CD4-positive, alpha-beta T cell treated with Interleukin-4 for 1 hour (primary cell): ENCODE data around the gene ITGB1BP2.
"Not testable (repeated sequence)": the region's sequence is repeated elsewhere in the genome, so short reads cannot be mapped to it uniquely, and the experiment has no call there.

ENCODE experiments used
- DNase-seq, 2 donors: peaks; one replicate each; pipeline ENCODE4 v3.0.0-alpha.2; 2020 to 2022

ITGB1BP2 gene

DNA sequence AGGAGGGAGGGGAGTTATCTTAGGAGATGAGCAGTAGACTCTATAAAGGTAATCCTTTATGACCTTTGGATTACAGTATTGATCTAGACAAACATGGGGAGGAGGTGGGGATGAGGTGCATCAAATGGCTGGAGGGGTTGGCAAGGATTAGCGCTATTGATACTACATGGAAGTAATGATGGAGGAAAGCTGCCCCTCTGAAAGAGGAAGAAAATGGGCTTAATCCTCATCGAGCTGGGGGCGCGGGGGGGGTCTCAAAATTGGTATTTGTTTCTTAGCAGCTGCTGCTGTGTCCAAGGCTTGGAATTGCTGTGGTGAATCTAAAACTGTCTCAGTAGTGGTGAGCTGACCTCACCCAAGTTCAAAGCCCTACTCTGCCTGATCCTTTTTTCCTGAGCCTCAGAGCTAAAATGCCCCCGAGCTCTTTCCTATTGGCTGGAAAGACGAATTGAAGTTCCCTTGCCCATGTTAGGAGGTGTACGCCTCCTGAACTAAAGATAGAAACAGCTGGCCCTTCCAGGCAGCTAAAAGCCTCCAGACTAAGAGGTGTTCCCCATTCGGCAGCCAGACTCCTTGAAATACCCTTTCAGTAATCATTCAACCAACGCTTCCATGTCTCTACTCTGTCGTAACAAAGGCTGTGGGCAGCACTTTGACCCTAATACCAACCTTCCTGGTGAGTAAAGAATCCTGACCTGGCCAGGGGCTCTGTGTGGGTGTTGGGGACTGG, at the start of gene ITGB1BP2:
TSS of gene ITGB1BP2 (plus strand) at position 556 of the 730 bp plus-strand sequence. CDS start at position 613, 57 bp downstream.
- DNase-seq, result no peak

DNA sequence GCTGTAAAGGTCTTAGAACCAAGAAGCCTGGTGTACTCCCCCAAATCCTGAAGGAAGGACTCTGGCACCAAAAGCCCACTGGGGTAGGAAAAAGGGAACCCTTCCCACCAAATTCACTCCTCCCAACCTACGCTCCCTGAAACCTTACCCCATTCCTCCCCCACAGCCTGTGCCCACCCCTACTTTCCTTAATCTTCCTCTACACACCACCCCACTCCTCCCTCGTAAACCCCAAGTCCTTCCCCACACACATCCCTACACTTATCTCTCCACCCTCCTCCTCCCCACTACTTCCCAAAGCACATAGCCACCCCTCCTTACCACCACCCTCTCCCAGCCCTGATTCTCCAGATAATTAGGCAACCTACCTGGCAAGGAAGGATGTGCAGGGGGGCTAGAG, 49.3 kb upstream of the ITGB1BP2 start:
- DNase-seq, result no peak

DNA sequence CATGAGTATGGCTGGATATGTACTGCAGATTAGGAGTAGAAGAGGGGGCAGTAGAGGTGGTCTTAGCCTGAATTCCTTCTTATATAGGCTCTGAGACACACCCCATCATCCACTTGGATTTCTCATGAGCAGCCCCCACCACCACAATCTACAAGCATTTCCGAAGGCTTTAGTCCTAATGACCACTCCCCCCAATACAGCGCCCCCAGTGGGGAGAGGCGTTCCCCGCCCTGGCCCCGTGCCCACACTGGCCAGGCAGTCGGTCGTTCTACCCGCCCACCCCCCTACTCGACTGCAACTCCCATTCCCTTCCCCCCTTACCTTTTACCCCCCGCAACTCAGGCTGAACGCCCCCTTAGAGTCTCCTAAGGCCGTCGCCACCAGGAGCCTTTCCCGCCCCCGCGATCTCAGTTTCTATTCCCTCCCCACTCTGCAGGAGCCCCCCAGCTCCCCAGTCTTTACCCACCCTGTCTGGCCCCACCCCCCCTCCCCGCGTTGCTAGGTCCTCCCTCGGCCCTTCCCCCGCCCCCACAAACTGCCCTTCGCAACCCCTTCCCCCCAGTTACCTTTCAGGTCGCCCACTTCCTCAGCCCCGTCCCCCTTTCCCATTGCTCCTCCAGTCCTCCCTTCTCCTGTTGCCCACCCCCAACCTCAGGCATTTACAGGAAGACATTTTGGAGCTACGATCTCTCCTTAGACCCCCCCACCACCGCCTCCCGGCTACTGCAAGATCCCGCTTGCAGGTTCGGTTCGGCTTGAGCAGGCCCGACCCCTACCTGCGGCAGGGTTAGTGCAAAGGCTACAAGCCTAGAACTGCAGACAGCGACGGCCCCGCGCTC, 48.1 kb upstream of the ITGB1BP2 start:
- DNase-seq, result peak; percentile 42 to 48

DNA sequence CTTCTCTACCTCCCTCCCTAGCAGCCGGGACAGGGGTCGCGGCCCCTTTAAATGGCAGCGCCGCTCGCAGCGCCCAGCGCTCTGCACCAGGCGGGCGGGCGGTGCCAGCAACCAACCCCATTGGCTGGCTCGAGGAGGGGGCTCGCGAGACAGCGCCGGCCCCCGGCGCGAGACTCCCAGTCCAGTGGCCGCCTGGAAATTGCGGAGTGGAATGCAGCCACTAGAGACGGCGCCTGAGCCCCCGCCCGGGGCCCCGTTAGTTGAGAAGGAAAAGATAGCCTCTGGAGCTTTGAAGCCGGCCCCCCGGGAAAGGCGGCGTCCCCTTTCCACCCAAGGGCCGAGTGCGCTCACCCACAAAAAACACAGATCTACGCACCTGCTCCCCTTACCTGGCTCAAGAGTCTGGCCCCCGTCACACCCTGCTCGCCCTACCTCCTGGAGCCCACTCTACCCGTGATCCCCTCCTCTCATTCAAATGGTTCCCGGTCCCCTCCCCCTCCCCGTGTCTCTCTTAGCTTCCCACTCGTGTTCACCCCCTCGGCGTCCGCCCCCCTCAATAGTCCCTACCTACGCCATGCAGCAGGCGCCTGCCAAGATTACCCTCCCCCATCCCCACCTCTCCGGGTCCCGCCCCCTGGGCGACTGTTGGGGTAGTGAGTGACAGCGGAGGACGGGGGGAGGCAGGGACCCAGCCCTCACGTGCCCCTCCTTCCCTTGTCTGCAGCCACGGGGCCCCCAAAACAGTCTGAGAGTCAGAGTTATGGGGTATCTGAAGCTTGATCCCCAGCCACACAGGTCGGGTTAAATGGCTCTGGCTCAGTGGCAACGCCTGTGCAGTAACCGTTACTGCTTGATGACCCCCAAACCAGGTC, 47.2 kb upstream of the ITGB1BP2 start, which contains the start of gene ZMYM3:
TSS of gene ZMYM3 (minus strand) at position 49 of the 872 bp plus-strand sequence. CDS start 885 bp downstream, outside the sequence.
- peak; percentile 84 to 86 for DNase-seq

DNA sequence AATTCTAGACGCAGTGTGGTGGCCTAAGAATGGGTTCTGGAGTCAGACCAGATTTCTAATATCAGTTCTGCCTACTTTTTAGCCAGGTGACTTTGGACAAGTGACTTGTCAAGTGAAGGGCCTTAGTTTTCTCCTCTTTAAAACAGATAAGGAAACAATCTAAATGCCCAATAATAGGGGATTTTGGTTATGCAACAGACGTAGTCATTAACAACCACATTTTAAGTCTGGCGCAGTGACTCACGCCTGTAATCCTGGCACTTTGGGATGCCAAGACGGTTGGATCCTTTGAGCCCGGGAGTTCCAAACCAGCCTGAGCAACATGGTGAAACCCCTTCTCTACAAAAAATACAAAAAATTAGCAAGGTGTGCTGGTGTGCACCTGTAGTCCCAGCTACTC, 45.5 kb upstream of the ITGB1BP2 start:
- DNase-seq, result no peak

DNA sequence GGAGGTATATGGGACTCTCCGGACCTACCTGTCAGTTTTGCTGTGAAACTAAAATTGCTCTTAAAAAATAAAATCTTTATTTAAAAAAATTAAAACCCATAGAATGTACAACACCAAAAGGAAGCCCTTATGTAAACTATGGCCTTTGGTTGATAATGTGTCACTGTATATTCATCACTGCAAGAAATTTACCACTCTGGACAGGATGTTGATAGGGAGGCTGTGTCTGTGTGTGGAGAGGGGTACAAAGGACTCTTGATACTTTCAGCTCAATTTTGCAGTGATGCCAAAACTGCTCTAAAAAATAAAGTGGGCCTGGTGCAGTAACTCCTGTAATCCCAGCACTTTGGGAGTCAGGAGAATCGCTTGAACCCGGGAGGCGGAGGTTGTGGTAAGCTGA, 44.7 kb upstream of the ITGB1BP2 start:
- no peak for DNase-seq

DNA sequence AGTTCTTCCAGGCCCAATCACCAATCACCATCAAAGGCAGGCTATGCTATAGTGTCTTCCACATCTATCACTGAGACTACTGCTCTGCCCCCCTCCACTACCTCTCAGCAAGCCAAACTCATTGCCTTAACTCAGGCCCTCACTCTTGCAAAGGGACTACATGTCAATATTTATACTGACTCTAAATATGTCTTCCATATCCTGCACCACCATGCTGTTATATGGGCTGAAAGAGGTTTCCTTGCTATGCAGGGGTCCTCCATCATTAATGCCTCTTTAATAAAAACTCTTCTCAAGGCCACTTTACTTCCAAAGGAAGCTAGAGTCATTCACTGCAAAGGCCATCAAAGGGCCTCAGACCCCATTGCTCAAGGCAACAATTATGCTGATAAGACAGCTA, 32.9 kb upstream of the ITGB1BP2 start:
- not testable (repeated sequence) for DNase-seq

DNA sequence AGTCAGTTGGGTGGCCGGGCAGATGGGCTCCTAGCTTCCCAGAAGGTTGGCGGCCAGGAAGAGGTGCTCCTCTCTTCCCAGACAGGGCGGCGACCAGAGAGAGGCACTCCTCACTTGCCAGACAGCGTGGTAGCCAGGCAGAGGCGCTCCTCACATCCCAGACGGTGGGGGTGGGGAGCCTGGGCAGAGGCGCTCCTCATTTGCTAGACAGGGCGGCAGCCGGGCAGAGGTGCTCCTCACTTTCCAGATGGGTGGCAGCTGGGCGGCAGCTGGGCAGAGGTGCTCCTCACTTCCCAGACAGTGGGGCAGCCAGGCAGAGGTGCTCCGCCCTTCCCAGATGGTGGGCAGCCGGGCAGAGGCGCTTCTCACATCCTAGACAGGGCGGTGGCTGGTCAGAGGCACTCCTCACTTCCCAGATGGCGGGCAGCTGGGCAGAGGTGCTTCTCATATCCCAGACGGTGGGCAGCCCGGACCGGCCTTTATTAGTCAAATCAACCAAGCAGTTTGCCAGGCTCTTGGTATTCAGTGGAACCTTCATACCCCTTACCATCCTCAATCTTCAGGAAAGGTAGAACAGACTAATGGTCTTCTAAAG, 31.7 kb upstream of the ITGB1BP2 start:
- no peak for DNase-seq

DNA sequence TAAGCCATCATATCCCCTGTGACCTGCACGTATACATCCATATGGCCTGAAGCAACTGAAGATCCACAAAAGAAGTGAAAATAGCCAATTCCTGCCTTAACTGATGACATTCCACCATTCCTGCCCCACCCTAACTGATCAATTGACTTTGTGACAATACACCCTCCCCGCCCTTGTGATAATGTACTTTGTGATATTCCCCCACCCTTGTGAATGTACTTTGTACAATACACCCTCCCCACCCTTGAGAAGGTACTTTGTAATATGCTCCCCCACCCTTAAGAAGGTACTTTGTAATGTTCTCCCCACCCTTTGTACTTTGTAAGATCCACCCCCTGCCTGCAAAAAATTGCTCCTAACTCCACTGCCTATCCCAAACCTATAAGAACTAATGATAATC, 29.2 kb upstream of the ITGB1BP2 start:
- not testable (repeated sequence) for DNase-seq

DNA sequence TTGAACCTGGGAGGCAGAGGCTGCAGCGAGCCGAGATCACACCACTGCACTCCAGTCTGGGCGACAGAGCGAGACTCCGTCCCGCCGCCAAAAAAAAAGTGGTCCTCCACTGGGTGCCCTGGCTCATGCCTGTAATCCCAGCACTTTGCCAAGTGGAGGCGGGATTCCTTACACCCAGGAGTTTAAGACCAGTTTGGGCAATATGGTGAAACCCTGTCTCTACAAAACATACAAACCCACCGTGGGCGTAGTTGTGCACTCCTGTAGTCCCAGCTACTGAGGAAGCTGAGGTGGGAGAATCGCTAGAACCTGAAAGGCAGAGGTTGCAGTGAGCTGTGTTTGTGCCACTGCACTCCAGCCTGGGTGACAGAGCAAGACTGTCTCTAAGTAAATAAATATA, 20.2 kb upstream of the ITGB1BP2 start:
- not testable (repeated sequence) for DNase-seq

DNA sequence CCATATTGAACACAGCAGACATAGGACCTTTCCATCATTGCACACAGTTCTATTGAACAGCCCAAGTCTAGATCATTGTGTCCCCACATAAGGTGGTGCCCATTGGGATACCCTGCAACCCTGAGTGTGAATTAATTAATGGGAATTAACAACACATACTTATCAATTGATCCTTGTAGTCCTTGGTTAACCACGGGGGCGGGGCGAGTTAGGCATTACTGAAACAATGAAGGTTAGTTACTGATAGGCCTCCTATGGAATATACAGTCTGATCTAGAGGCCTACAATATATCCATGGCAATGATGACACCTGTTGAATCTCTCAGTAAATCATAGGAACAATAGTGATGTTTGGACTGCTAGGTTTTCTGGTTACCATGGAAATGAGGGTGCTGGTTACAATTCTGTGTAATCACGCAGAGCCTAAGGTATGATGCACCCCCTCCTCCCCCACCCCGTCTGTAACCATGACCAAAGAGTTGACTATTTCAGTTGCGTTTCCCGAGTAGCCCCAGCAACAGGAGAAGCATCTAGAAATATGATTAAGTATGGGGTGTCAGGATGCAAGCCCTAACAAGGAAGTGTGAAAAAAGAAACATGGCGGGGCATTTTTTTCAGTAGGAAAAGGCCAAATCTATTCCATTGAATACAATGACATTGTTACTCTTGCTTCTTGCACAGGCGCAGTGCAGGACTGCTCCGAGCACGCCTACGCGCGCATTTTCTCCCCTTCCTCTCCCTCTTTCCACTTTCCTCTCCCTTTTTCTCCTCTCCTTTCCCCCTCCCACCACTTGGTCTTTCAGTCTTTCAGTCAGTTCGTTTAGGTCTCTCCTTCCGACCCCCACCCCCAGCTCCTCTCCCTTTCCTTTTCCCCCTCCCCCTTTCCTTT, 18.8 kb upstream of the ITGB1BP2 start:
- DNase-seq, result peak; percentile 74 to 81

DNA sequence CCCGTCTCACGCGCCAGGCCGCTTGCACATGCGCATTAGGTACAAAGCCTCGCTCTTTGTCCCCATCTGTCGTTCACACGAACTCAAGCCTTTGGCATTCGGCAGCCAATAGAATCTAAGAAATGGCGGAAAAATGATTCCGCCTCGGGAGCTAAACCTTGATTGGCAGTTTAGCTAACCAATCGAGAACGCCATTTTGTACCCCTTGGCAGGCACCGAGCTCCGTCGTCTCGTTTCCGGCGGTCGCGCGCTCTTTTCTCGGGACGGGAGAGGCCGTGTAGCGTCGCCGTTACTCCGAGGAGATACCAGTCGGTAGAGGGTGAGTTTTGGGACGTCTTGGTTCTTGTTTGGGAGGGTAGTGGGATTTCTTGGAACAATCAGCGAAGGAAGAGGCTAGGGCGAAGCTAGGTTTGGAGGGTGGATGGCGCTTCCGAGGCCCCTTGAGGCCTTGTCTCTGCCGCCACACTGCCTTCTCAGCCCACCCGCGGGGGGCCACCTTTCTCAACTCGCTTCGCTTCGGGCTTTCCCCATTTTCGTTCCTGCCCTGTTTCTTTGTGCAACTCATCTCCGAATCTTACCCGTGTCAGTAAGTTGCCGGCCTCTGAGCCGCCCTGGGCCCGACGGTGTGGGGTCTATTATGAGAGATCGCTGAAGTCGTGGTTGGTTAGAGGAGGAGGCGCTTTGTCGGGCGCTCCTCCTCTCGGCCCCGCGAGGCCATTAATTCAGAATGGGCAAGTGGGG, 18.0 kb upstream of the ITGB1BP2 start, which contains the start of gene NONO:
TSS of gene NONO (plus strand) at position 233 of the 741 bp plus-strand sequence. CDS start 7,003 bp downstream, outside the sequence.
- DNase-seq, result peak; percentile 93 to 97

DNA sequence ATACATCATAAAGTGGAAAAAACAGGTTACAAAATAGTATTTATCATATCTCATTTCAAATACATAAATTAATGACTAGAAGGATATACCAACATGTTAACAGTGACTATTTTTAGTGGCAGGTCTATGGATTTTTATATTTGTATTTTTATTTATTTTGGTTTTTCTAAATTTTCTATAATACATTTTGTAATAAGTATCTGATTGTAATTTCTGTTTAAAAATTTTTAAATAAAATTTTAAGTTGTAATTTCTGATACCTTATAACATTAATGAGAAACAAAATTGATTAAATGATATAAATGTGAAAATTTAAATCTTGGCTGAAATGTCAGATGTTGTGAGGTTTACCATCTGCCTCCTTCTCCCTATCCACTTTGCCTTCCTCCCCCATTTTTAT, 15.6 kb upstream of the ITGB1BP2 start:
- no peak for DNase-seq

DNA sequence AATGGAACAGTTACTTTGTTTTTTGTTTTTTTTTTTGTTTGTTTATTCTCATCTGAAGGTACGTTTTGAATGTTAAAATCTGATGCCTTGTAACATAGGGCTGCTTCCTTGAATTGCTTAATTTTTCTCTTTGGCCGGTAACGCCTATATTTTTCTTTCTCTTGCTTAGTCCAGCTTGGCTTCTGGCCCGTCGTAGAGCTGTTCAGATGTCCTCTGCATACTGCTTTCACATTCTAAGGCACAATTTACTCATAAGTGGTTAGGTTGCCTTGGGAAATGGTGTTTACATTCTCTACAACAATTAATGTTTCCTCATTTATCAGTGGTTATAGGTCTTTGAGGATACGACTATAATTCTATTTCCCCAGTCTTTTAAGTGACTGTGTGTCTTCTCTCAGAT, 10.2 kb upstream of the ITGB1BP2 start:
- no peak for DNase-seq

DNA sequence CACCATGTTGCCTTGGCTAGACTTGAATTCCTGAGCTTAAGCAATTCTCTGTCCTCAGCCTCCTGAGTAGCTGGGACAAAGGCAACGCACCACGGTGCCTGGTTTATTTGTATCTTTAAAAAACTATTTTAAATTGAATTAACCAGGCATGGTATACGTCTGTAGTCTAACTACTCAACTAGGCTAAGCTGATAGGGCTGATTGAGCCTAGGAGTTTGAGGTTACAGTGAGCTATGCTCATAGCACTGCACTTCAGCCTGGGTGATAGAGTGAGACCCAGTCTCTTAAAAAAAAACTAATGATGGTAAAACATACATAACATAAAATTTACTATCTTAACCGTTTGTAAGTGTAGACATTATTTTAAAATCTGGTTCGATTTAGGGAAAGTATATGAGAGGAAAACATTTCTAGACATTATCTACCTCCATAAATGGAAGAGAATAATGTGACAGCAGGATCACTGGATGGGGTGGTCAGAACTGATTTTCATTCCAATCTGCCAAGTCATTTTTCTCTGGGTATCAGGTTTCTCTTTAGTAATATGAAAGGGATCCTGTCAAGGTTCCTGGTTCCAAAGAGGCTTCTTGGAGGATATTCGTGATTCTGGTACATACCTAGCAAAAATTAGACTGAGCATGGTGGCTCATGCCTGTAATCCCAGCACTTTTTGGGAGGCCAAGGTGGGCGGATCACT, 8.7 kb upstream of the ITGB1BP2 start:
- DNase-seq, result no peak

DNA sequence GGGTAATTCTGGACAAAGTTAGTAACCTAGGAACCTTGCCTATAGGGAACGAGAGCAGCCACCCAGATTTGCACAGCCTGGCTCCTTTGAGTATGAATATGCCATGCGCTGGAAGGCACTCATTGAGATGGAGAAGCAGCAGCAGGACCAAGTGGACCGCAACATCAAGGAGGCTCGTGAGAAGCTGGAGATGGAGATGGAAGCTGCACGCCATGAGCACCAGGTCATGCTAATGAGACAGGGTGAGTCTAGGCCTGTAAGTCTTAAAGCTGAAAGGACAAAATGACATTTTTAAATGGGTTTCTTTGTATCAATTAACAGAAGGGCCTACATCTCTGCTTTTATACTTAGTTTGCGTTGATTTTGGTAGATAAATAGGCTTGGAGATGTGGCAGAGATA, 4.7 kb upstream of the ITGB1BP2 start:
- no peak for DNase-seq

DNA sequence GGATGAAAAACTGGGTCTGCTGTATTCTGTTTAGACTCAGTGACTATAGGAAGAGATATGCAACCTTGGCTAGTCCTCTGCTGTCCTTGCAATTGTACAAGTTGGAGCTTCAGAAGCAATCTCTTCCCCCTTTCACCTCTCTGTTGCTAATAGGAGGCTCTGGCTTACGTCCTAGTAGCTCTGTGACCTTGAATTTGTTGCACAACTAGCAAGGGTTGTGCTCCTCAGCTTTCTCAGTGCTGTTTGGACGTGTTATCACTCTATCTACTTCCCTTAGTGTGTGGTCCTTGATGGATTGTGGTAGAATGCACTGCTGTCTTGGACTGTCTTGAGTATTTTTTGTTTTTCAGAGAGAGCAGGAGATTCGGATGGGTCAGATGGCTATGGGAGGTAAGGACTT, 3.4 kb upstream of the ITGB1BP2 start:
- DNase-seq, result no peak

DNA sequence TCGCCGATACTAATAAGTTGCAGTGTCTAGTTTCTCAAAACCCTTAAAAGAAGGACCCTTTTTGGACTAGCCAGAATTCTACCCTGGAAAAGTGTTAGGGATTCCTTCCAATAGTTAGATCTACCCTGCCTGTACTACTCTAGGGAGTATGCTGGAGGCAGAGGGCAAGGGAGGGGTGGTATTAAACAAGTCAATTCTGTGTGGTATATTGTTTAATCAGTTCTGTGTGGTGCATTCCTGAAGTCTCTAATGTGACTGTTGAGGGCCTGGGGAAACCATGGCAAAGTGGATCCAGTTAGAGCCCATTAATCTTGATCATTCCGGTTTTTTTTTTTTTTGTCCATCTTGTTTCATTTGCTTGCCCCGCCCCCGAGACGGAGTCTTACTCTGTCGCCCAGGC, 1.5 kb upstream of the ITGB1BP2 start:
- DNase-seq, result not testable (repeated sequence)

DNA sequence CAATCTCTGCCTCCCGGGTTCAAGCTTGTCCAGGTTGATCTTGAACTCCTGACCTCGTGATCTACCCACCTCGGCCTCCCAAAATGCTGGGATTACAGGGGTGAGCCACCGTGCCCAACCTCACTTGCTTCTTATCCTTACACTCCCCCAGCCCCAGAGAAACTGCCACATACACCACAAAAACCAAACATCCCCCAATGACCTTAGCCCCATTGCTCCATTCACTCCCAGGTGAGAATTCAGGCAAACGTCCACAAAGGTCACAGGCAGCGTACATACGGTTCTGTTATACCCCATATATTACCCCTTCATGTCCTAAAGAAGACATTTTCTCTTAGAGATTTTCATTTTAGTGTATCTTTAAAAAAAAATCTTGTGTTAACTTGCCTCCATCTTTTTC, 1.1 kb upstream of the ITGB1BP2 start:
- not testable (repeated sequence) for DNase-seq
